Ishikawa (cell line): Measurements from ENCODE around the gene SMU1.
A peak's percentile ranks its signal among the peaks of the same experiment; 100 is the strongest.

Experiments
- CEBPB ChIP-seq: IDR thresholded peaks from 2 replicates; pipeline ENCODE4 v1.6.1; 2012
- CREB1 ChIP-seq: IDR thresholded peaks from 2 replicates; pipeline ENCODE4 v1.6.1; 2012; ENCODE audit warnings: low read depth
- EGR1 ChIP-seq: IDR thresholded peaks from 2 replicates; pipeline ENCODE4 v1.6.1; 2012
- EP300 ChIP-seq: IDR thresholded peaks from 2 replicates; pipeline ENCODE4 v1.6.1; 2012; ENCODE audit warnings: borderline replicate concordance
- FOXM1 ChIP-seq: IDR thresholded peaks from 2 replicates; pipeline ENCODE4 v1.6.1; 2012; ENCODE audit warnings: low read depth, borderline replicate concordance
- NFIC ChIP-seq: IDR thresholded peaks from 2 replicates; pipeline ENCODE4 v1.6.1; 2012
- RAD21 ChIP-seq: IDR thresholded peaks from 2 replicates; pipeline ENCODE4 v1.6.1; 2012; ENCODE audit warnings: low read depth
- REST ChIP-seq: IDR thresholded peaks from 2 replicates; pipeline ENCODE4 v1.6.1; 2012; ENCODE audit warnings: low read depth, mild to moderate bottlenecking
- TAF1 ChIP-seq: IDR thresholded peaks from 2 replicates; pipeline ENCODE4 v1.6.1; 2012; ENCODE audit warnings: low read depth, mild to moderate bottlenecking
- TCF12 ChIP-seq: IDR thresholded peaks from 2 replicates; pipeline ENCODE4 v1.6.1; 2012; ENCODE audit warnings: low read depth
- TEAD4 ChIP-seq: IDR thresholded peaks from 2 replicates; pipeline ENCODE4 v1.6.1; 2012
- YY1 ChIP-seq: IDR thresholded peaks from 2 replicates; pipeline ENCODE4 v1.6.1; 2012; ENCODE audit warnings: low read depth
- ZBTB7A ChIP-seq: IDR thresholded peaks from 2 replicates; pipeline ENCODE4 v1.6.1; 2012; ENCODE audit warnings: low read depth
- TF ChIP-seq, protein P1 (sequence below): IDR thresholded peaks from 2 replicates; pipeline ENCODE4 v1.6.1; 2012
- TF ChIP-seq, protein P2 (sequence below): IDR thresholded peaks from 2 replicates; pipeline ENCODE4 v1.6.1; 2012

Gene SMU1

DNA sequence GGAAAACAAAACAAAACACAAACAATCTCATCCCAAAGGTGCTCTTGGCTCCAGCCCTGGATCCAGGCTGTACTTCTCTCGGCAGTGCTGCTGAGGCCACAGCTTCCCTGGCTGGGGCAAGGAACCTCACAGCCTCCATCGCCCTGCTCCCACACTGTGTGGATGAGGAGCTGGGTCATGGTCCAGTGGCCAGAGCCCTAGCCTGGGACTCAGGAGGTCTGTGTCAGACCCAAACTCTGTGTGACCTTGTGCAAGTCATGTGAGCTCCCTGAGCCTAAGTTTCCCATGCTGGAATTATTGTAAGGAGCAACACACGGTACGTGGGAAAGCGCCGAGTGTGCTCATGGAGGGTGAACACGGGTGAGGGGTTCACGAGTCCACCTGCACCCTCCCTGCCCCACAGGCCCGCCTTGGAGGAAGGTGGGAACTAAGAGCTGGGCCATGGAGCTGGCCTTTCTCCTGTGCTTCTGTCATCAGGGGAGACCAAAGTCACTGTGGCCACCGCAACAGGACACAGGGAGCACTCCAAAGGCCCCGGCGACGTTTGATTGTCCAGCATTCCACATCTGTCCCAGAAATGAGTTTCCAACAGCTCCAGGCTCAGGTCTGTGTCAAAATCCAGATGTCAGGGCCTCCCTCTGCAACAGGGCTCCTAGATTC, 26.2 kb upstream of the SMU1 start:
- TF ChIP-seq, protein P1, sequence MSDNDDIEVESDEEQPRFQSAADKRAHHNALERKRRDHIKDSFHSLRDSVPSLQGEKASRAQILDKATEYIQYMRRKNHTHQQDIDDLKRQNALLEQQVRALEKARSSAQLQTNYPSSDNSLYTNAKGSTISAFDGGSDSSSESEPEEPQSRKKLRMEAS, result no peak
- TF ChIP-seq CEBPB (no peak), FOXM1 (no peak), ZBTB7A (no peak), CREB1 (no peak), TCF12 (no peak), EGR1 (no peak), YY1 (no peak), REST (no peak), TEAD4 (no peak), EP300 (no peak), TAF1 (no peak), NFIC (no peak)
- TF ChIP-seq, protein P2, sequence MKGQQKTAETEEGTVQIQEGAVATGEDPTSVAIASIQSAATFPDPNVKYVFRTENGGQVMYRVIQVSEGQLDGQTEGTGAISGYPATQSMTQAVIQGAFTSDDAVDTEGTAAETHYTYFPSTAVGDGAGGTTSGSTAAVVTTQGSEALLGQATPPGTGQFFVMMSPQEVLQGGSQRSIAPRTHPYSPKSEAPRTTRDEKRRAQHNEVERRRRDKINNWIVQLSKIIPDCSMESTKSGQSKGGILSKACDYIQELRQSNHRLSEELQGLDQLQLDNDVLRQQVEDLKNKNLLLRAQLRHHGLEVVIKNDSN, result no peak

GRCh38 chr9:33101104-33101951, 24.9 kb upstream of the SMU1 start:
- TF ChIP-seq REST (no peak), ZBTB7A (no peak), EP300 (0 out of 2 replicates have a peak, but pooled peaks have one; percentile 24), CEBPB (no peak), FOXM1 (no peak), YY1 (peak; percentile 32; the same call in 1 of the 2 replicates), CREB1 (no peak), TEAD4 (peak; percentile 27; the same call in 1 of the 2 replicates), TAF1 (no peak), TCF12 (0 out of 2 replicates have a peak, but pooled peaks have one; percentile 51), NFIC (peak; percentile 55), EGR1 (no peak), RAD21 (no peak)
- TF ChIP-seq, protein P2, result no peak
- TF ChIP-seq, protein P1, result peak; percentile 22; the same call in 1 of the 2 replicates

- TF ChIP-seq RAD21 (no peak), TEAD4 (no peak), CREB1 (no peak)
These were observed 23.3 kb upstream of the SMU1 start for GRCh38 chr9:33099754-33100153.

- TF ChIP-seq YY1 (no peak), REST (no peak), TAF1 (no peak), CREB1 (no peak), FOXM1 (no peak)
- TF ChIP-seq, protein P2, result no peak
These were observed 20.7 kb upstream of the SMU1 start for GRCh38 chr9:33097192-33097591.
